OCI-LY1 (cell line): ENCODE measurements around the gene TOR4A.

Source experiments
- H2AFZ ChIP-seq: fragments of 200-600 bp; sonication (generic), shearing (Covaris generic); 2 replicates; pipeline ENCODE4 v1.6.0; 2014; ENCODE audit warnings: antibody characterized with exemption, mild to moderate bottlenecking, low read length
- H3F3A ChIP-seq: fragments of 200-600 bp; sonication (generic), shearing (Covaris generic); 2 replicates; pipeline ENCODE4 v1.6.0; 2014; ENCODE audit warnings: mild to moderate bottlenecking, antibody characterized with exemption, low read length, moderate library complexity; ENCODE audit not compliant: insufficient read depth
- H3K27ac ChIP-seq: fragments of 200-600 bp; sonication (generic); 2 replicates; pipeline ENCODE4 v1.5.1; 2014; ENCODE audit warnings: low read length, mixed run types, mild to moderate bottlenecking, low read depth; ENCODE audit not compliant: poor library complexity, severe bottlenecking
- H3K27me3 ChIP-seq: fragments of 200-600 bp; sonication (generic); 2 replicates; pipeline ENCODE4 v1.6.0; 2014; ENCODE audit warnings: antibody characterized with exemption, mild to moderate bottlenecking, low read length, moderate library complexity; ENCODE audit not compliant: insufficient read depth
- H3K36me3 ChIP-seq: fragments of 200-600 bp; sonication (generic); 2 replicates; pipeline ENCODE4 v1.6.1; 2014; ENCODE audit warnings: mild to moderate bottlenecking, antibody characterized with exemption, low read length, moderate library complexity, mixed read lengths; ENCODE audit not compliant: insufficient read depth
- H3K4me1 ChIP-seq: fragments of 200-600 bp; sonication (generic); 2 replicates; pipeline ENCODE4 v1.5.1; 2014; ENCODE audit warnings: mild to moderate bottlenecking, low read length, moderate library complexity; ENCODE audit not compliant: insufficient read depth, severe bottlenecking
- H3K4me2 ChIP-seq: fragments of 200-600 bp; sonication (generic), shearing (Covaris generic); 2 replicates; pipeline ENCODE4 v1.6.1; 2014; ENCODE audit warnings: low read length
- H3K4me3 ChIP-seq: fragments of 200-600 bp; sonication (generic); 2 replicates; pipeline ENCODE4 v1.5.1; 2014; ENCODE audit warnings: low read length, low read depth, mild to moderate bottlenecking, mixed read lengths; ENCODE audit not compliant: poor library complexity, severe bottlenecking
- H3K79me2 ChIP-seq: fragments of 200-600 bp; shearing (Covaris generic); 2 replicates; pipeline ENCODE4 v1.6.1; 2016; ENCODE audit warnings: mixed run types, low read length, mixed read lengths; ENCODE audit not compliant: insufficient read depth
- H3K9ac ChIP-seq: fragments of 200-600 bp; sonication (generic), shearing (Covaris generic); 2 replicates; pipeline ENCODE4 v1.6.1; 2014; ENCODE audit warnings: mild to moderate bottlenecking, low read length, mixed read lengths
- H3K9me2 ChIP-seq: fragments of 200-600 bp; sonication (generic), shearing (Covaris generic); 2 replicates; pipeline ENCODE4 v1.6.1; 2014; ENCODE audit warnings: low read depth, mild to moderate bottlenecking, low read length, mixed read lengths
- H3K9me3 ChIP-seq: fragments of 200-600 bp; shearing (Covaris generic); 2 replicates; pipeline ENCODE4 v1.6.1; 2014; ENCODE audit warnings: low read length, mixed read lengths
- H4K20me1 ChIP-seq: fragments of 200-600 bp; sonication (generic), shearing (Covaris generic); 2 replicates; pipeline ENCODE4 v1.6.0; 2016; ENCODE audit warnings: mild to moderate bottlenecking, low read length; ENCODE audit not compliant: insufficient read depth
- EZH2 ChIP-seq: fragments of 200-600 bp; sonication (generic), shearing (Covaris generic); IDR thresholded peaks from 2 replicates; pipeline ENCODE4 v1.8.0; 2017; ENCODE audit warnings: borderline replicate concordance, mixed run types, mild to moderate bottlenecking, antibody characterized with exemption, low read length, moderate library complexity, mixed read lengths
- TF ChIP-seq, protein P1 (sequence below): fragments of 200-600 bp; sonication (generic), shearing (Covaris generic); IDR thresholded peaks from 2 replicates; pipeline ENCODE4 v1.5.1; 2017; ENCODE audit warnings: mild to moderate bottlenecking, antibody characterized with exemption, low read length, moderate library complexity, mixed read lengths

The TOR4A gene

GRCh38 chr9:137270929-137271695, 6.4 kb upstream of the TOR4A start:
- peak overlapping the region; percentile 68 for H3K27ac ChIP-seq
- H3K36me3 ChIP-seq = peaks cover 46% of the 10 kb centered on the region
- no peak overlapping the region for H3K4me3 ChIP-seq
- H2AFZ ChIP-seq = no peak overlapping the region
- no peaks in the 10 kb centered on the region for H3K9me3 ChIP-seq
- no peak overlapping the region for H3K4me2 ChIP-seq
- H3K27me3 ChIP-seq = no peaks in the 10 kb centered on the region
- no peaks in the 10 kb centered on the region for H3K79me2 ChIP-seq
- H4K20me1 ChIP-seq = no peaks in the 10 kb centered on the region
- H3K9ac ChIP-seq = no peak overlapping the region
- no peaks in the 10 kb centered on the region for H3F3A ChIP-seq
- H3K4me1 ChIP-seq = peaks cover 71% of the 10 kb centered on the region
- H3K9me2 ChIP-seq = no peaks in the 10 kb centered on the region
- TF ChIP-seq, protein P1, sequence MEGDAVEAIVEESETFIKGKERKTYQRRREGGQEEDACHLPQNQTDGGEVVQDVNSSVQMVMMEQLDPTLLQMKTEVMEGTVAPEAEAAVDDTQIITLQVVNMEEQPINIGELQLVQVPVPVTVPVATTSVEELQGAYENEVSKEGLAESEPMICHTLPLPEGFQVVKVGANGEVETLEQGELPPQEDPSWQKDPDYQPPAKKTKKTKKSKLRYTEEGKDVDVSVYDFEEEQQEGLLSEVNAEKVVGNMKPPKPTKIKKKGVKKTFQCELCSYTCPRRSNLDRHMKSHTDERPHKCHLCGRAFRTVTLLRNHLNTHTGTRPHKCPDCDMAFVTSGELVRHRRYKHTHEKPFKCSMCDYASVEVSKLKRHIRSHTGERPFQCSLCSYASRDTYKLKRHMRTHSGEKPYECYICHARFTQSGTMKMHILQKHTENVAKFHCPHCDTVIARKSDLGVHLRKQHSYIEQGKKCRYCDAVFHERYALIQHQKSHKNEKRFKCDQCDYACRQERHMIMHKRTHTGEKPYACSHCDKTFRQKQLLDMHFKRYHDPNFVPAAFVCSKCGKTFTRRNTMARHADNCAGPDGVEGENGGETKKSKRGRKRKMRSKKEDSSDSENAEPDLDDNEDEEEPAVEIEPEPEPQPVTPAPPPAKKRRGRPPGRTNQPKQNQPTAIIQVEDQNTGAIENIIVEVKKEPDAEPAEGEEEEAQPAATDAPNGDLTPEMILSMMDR = no peak
- no peak for TF ChIP-seq EZH2

GRCh38 chr9:137271696-137272076, 5.8 kb upstream of the TOR4A start:
- peaks cover 75% of the 10 kb centered on the region for H3K4me1 ChIP-seq
- H3F3A ChIP-seq = no peaks in the 10 kb centered on the region
- no peak for TF ChIP-seq EZH2
- TF ChIP-seq, protein P1 = no peak
- H3K27me3 ChIP-seq = no peaks in the 10 kb centered on the region
- H3K4me2 ChIP-seq = no peak overlapping the region
- peak overlapping the region; percentile 68 for H3K27ac ChIP-seq
- H3K79me2 ChIP-seq = no peaks in the 10 kb centered on the region
- peaks cover 40% of the 10 kb centered on the region for H3K36me3 ChIP-seq
- H3K9me2 ChIP-seq = no peaks in the 10 kb centered on the region
- H2AFZ ChIP-seq = no peak overlapping the region
- no peak overlapping the region for H3K9ac ChIP-seq
- no peak overlapping the region for H3K4me3 ChIP-seq
- H3K9me3 ChIP-seq = no peaks in the 10 kb centered on the region
- no peaks in the 10 kb centered on the region for H4K20me1 ChIP-seq

DNA sequence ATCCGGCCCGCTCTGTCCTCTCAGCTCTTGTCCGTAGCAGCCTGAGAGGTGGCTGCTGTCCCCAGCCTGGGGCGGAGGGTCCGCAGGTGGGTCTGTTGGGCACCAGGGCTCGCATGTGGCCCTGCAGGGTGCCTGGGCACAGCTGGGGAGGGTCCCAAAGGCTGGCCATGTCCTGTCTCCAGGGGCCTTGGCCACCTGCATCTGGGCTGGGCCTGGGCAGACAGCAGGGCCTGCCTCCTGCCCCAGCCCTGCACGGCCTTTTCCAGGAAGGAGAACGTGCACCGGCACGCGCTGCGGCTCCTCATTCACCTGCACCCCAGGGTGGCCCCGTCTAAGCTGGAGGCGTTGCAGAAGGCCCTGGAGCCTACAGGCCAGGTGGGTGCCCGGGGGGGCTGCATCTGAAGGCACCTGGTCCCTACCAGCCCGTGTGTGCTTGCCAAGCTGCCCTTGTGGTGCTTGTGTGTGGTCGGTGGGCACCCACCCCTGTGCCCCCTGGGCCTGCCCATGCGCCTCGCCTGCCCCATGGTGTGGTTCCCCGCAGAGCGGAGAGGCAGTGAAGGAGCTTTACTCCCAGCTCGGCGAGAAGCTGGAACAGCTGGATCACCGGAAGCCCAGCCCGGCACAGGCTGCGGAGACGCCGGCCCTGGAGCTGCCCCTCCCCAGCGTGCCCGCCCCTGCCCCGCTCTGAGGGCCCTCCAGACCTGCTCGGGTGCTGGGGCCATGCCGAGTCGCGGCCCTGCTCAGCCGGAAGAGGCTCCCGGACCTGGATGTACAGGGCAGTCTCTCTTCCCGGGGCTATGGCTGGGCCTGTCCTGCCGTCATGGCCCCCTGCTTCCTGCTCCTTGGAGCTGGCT, 5.1 kb upstream of the TOR4A start:
- Histone ChIP-seq H3K4me1 (peaks cover 75% of the 10 kb centered on the region), H3K9me3 (no peaks in the 10 kb centered on the region), H2AFZ (no peak overlapping the region), H3K27ac (no peak overlapping the region), H3K79me2 (no peaks in the 10 kb centered on the region), H3F3A (no peaks in the 10 kb centered on the region), H3K4me2 (no peak overlapping the region), H4K20me1 (no peaks in the 10 kb centered on the region), H3K9ac (no peak overlapping the region), H3K36me3 (peaks cover 39% of the 10 kb centered on the region), H3K4me3 (no peak overlapping the region), H3K27me3 (no peaks in the 10 kb centered on the region), H3K9me2 (no peaks in the 10 kb centered on the region)
- TF ChIP-seq, protein P1 = no peak
- TF ChIP-seq EZH2 = no peak
